HK-2 (cell line): ENCODE results near the gene RTP4.
"Not testable (repeated sequence)": the region's sequence is repeated elsewhere in the genome, so short reads cannot be mapped to it uniquely, and the experiment has no call there.

ENCODE experiments used
- DNase-seq: peaks from one replicate; pipeline ENCODE4 v3.0.0-alpha.2; 2018; ENCODE audit not compliant: unreplicated experiment

RTP4 gene

GRCh38 chr3:187369089-187369447 is 883 bp downstream of the RTP4 start:
- DNase-seq, result no peak

DNA sequence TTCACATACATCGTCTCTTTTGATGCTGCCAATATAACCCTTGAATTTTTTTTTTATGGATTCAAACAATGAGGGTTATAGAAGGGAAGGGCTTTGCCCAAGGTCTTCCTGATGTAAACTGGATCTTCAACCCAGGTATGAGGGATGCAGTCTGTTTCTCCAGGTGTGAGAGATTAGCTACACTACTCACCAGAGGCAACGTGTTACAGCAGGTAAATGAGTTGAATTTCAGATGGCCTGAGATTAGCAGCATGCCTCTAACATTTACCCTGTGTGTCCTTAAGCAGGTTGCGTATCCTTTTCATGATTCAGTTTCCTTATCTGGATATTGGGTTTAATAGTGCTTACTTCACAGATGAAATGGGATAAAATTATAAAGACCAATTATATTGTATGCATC is 1.9 kb downstream of the RTP4 start:
- DNase-seq, result no peak

GRCh38 chr3:187375581-187375980 is 7.4 kb downstream of the RTP4 start:
- no peak for DNase-seq

GRCh38 chr3:187377842-187378241 is 9.7 kb downstream of the RTP4 start:
- DNase-seq, result no peak

GRCh38 chr3:187382609-187383151 is 14.5 kb downstream of the RTP4 start:
- DNase-seq, result no peak

DNA sequence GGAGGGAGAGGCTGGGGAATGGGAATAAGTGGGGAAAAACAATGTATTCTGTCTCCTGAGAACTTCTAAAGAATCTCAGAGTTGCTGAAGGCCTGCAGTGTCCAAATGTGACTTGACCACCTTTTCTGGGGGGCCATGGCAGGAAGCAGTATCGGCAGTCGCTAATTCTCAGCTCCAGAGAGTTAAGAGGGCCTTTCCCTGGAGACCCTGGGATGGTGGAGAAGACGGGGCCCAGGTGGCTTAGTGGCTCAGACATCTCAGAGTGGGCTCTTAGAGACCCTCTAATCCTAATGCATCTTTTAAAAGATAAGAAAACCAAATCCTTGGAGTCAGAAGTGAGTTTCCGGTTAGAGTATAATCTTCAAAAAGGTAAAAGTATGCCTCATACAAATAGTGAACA is 15.1 kb downstream of the RTP4 start:
- no peak for DNase-seq

DNA sequence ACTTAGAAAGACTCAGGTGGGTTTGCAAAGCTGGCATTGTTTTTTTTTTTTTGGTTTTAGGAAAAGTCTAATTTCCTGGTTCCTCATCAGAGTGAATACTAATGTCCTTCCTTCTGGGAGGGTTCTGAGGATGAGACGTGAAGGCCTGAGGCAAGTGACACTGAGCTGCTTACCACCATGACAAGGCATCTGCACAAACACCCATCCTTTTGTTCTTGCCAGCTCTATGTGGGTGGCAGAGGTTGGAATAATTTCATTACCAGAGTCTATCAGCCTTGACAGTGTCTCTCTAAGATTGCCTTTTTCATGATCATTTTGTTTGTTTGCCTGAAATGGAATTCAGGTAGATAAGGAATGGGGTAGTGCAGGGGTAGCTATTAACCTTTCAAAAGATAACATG is 17.1 kb downstream of the RTP4 start:
- DNase-seq, result no peak

GRCh38 chr3:187396661-187397060 is 28.5 kb downstream of the RTP4 start:
- no peak for DNase-seq

DNA sequence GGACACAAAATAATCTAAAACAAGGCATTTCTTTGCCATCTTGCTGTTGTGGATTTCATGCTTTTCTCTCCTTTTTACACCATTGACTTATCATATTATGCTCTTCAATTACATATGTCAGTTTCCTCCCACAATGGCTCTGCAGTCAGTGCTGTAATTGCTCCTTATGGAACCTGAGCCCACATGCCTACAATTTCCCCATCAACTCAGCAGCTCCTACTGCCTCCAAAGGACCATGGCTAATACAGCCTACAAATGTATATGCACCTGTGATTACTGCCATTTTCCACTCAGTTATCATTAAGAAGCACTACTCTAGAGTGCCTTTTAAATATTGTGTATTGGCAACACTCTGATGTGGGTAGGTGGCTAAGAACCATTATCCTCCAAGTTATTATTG is 30.8 kb downstream of the RTP4 start:
- no peak for DNase-seq

GRCh38 chr3:187400756-187401155 is 32.6 kb downstream of the RTP4 start:
- no peak for DNase-seq

DNA sequence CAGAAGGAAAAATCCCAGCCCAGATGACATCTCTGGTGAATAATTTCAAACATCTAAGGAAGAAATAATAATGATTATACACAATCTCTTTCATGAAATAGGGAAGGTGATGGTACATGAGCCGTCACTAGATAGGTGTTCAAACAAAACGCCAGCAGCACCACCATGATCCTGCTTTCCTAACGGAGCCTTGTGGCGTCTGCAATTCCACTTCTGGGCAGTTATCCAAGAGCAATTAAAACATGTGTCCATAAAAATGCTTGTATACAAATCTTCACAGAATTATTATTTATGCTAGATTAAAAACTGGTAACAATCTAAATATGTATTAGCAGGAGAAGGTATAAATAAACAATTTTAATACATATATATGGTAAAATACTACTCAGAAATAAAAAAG is 33.7 kb downstream of the RTP4 start:
- DNase-seq, result no peak

DNA sequence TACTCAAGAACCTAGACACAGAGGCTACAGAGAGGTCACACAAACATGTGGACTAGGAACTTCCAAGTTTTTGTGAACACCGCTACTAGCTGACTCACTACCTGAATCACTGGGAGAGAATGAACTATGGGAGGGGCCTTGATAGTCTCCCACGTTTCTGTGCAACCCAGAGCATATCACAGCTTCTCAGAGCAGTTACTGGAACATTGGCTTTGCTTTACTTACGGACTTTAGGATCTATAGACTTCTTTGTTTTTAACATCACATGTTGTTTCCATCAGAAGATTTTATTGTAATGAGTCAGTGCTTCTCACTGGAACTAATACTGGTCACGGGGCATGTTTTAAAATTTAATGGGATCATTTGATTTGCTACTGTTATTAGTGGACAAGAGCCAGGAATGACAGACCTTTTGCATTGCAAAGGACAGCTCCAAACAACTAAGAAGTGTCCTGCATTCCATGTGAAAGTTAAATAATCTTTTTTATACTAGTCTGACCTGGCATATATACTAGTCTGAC is 35.6 kb downstream of the RTP4 start:
- DNase-seq, result peak; percentile 50

- no peak for DNase-seq
Observed at GRCh38 chr3:187406927-187407326, 38.7 kb downstream of the RTP4 start.

DNA sequence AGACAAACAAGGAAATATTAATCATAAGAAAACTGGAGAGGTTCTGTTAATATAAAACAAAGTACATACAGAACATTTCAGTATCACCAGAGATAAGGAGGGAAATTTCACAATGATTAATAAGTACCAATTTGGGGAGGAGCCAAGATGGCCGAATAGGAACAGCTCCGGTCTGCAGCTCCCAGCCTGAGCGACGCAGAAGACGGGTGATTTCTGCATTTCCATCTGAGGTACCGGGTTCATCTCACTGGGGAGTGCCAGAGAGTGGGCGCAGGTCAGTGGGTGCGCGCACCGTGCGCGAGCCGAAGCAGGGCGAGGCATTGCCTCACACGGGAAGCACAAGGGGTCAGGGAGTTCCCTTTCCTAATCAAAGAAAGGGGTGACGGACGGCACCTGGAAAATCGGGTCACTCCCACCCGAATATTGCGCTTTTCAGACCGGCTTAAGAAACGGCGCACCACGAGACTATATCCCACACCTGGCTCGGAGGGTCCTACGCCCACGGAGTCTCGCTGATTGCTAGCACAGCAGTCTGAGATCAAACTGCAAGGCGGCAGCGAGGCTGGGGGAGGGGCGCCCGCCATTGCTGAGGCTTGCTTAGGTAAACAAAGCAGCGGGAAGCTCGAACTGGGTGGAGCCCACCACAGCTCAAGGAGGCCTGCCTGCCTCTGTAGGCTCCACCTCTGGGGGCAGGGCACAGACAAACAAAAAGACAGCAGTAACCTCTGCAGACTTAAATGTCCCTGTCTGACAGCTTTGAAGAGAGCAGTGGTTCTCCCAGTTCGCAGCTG is 44.0 kb downstream of the RTP4 start:
- not testable (repeated sequence) for DNase-seq
